HG03378 (cell line): ENCODE measurements around the gene ANKRA2.

ENCODE experiments used
- ATAC-seq: cut with Tn5 transposase; IDR thresholded peaks from one replicate; pipeline ENCODE4 v1.9.1; 2021; ENCODE audit warnings: mild to moderate bottlenecking, moderate library complexity; ENCODE audit not compliant: unreplicated experiment

ANKRA2 gene

GRCh38 chr5:73565139-73565968, at the start of gene ANKRA2, which contains the start of gene UTP15:
ANKRA2 (minus strand) TSS chr5:73565639; CDS start chr5:73562881, 2,758 bp downstream.
UTP15 (plus strand) TSS chr5:73565743; CDS start chr5:73567345, 1,602 bp downstream.
- ATAC-seq = peak; percentile 87

- no peak for ATAC-seq
Observed at GRCh38 chr5:73615085-73615484, 49.6 kb upstream of the ANKRA2 start.

GRCh38 chr5:73612799-73613198, 47.4 kb upstream of the ANKRA2 start:
- ATAC-seq = no peak

GRCh38 chr5:73607228-73607627, 41.8 kb upstream of the ANKRA2 start:
- ATAC-seq = no peak

- ATAC-seq = no peak
Observed at GRCh38 chr5:73606206-73606753, 40.8 kb upstream of the ANKRA2 start.

- ATAC-seq = no peak
Observed at GRCh38 chr5:73605223-73606087, 40.0 kb upstream of the ANKRA2 start.

GRCh38 chr5:73603998-73604397, 38.6 kb upstream of the ANKRA2 start:
- no peak for ATAC-seq

GRCh38 chr5:73599380-73599779, 33.9 kb upstream of the ANKRA2 start:
- ATAC-seq = no peak

- no peak for ATAC-seq
Observed at GRCh38 chr5:73596705-73597328, 31.4 kb upstream of the ANKRA2 start.

GRCh38 chr5:73592551-73592950, 27.1 kb upstream of the ANKRA2 start:
- no peak for ATAC-seq

GRCh38 chr5:73591698-73592501, 26.5 kb upstream of the ANKRA2 start:
- ATAC-seq = no peak

- ATAC-seq = peak; percentile 48
Observed at GRCh38 chr5:73591102-73591695, 25.8 kb upstream of the ANKRA2 start.

GRCh38 chr5:73587923-73588322, 22.5 kb upstream of the ANKRA2 start:
- no peak for ATAC-seq

- ATAC-seq = no peak
Observed at GRCh38 chr5:73582285-73583145, 17.1 kb upstream of the ANKRA2 start.

GRCh38 chr5:73565969-73566547, 619 bp upstream of the ANKRA2 start:
- ATAC-seq = no peak

- no peak for ATAC-seq
Observed at GRCh38 chr5:73564675-73565074, 764 bp downstream of the ANKRA2 start.

- no peak for ATAC-seq
Observed at GRCh38 chr5:73564018-73564417, 1.4 kb downstream of the ANKRA2 start.

GRCh38 chr5:73558950-73559349, 6.5 kb downstream of the ANKRA2 start:
- no peak for ATAC-seq
